ENCODE results near the gene ZNF367. TPM values are rescaled to one million over a fixed set of nuclear protein-coding genes. Genes with fewer than 3 reads are reported as not detected.
"Not testable (repeated sequence)": the region's sequence is repeated elsewhere in the genome, so short reads cannot be mapped to it uniquely, and the experiment has no call there.

ZNF367 gene
- polyA plus RNA-seq, 1 of the 3 experiments (the other 2 are of a cell fraction), result 1.5 TPM

DNA sequence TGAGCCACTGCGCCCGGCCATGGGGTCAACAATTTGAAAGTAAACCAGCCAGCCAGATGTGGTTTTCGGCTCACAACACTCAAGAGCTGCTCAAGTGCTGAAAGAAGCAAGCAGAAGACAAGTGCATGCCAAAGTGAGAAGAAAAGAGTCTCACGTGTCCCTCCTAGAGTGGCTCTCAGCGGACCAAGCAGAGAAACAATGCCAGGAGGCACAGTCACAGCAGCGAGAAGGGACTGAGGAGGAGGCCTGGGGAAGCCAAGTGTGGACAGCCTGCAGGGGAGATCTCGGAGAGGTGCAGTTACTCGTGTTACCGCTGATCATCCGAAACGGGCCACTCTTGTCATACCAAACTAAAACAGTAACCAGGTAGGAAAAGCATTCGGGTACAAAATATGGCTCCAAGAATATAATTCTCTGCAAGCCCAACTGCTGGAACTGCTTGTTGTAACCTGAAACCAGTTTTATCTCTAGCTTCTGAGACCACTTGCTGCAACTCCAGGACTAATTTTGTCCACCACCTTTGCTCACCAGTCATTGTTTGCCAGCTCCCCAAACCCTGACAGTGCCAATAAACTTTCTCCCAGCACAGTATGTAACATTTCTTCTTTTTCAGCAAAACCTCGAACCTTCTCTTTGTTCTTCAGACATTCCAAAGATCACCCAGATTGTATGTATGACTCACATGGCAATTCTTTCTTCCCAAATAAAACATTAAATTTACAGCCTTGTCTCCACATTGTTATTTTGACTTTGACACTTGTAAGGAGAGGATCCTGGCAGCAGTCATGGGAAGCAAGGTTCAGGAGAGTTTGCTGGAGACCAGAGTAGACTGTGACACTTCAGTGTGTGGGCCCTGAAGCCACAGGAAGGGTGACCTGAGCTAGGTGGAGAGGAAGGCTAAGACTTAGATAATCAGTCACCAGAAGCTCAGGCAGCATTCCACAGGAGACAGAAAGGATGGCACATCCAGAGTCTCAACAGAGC lies 41.0 kb downstream of the ZNF367 start (continued):
- TF ChIP-seq, protein P1, sequence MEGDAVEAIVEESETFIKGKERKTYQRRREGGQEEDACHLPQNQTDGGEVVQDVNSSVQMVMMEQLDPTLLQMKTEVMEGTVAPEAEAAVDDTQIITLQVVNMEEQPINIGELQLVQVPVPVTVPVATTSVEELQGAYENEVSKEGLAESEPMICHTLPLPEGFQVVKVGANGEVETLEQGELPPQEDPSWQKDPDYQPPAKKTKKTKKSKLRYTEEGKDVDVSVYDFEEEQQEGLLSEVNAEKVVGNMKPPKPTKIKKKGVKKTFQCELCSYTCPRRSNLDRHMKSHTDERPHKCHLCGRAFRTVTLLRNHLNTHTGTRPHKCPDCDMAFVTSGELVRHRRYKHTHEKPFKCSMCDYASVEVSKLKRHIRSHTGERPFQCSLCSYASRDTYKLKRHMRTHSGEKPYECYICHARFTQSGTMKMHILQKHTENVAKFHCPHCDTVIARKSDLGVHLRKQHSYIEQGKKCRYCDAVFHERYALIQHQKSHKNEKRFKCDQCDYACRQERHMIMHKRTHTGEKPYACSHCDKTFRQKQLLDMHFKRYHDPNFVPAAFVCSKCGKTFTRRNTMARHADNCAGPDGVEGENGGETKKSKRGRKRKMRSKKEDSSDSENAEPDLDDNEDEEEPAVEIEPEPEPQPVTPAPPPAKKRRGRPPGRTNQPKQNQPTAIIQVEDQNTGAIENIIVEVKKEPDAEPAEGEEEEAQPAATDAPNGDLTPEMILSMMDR (IDR thresholded peaks at IDR 0.05), result no peak
- TF ChIP-seq, protein P2, sequence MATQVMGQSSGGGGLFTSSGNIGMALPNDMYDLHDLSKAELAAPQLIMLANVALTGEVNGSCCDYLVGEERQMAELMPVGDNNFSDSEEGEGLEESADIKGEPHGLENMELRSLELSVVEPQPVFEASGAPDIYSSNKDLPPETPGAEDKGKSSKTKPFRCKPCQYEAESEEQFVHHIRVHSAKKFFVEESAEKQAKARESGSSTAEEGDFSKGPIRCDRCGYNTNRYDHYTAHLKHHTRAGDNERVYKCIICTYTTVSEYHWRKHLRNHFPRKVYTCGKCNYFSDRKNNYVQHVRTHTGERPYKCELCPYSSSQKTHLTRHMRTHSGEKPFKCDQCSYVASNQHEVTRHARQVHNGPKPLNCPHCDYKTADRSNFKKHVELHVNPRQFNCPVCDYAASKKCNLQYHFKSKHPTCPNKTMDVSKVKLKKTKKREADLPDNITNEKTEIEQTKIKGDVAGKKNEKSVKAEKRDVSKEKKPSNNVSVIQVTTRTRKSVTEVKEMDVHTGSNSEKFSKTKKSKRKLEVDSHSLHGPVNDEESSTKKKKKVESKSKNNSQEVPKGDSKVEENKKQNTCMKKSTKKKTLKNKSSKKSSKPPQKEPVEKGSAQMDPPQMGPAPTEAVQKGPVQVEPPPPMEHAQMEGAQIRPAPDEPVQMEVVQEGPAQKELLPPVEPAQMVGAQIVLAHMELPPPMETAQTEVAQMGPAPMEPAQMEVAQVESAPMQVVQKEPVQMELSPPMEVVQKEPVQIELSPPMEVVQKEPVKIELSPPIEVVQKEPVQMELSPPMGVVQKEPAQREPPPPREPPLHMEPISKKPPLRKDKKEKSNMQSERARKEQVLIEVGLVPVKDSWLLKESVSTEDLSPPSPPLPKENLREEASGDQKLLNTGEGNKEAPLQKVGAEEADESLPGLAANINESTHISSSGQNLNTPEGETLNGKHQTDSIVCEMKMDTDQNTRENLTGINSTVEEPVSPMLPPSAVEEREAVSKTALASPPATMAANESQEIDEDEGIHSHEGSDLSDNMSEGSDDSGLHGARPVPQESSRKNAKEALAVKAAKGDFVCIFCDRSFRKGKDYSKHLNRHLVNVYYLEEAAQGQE (IDR thresholded peaks at IDR 0.05; ENCODE audit: low read depth, low read length), result no peak
- no peak for TF ChIP-seq FOXM1 (IDR thresholded peaks at IDR 0.05; ENCODE audit: low read depth)
- TF ChIP-seq GABPA (IDR thresholded peaks at IDR 0.05; ENCODE audit: low read depth), result no peak
- no peak for TF ChIP-seq SIN3A (IDR thresholded peaks at IDR 0.05; ENCODE audit: borderline replicate concordance, low read depth, low read length)
- no peak for TF ChIP-seq ELF1 (IDR thresholded peaks at IDR 0.05)
- TF ChIP-seq NFIC (IDR thresholded peaks at IDR 0.05; ENCODE audit: borderline replicate concordance), result no peak; the same call in 1 of the 2 replicates
- TF ChIP-seq, protein P3, sequence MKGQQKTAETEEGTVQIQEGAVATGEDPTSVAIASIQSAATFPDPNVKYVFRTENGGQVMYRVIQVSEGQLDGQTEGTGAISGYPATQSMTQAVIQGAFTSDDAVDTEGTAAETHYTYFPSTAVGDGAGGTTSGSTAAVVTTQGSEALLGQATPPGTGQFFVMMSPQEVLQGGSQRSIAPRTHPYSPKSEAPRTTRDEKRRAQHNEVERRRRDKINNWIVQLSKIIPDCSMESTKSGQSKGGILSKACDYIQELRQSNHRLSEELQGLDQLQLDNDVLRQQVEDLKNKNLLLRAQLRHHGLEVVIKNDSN (IDR thresholded peaks at IDR 0.05; ENCODE audit: borderline replicate concordance, low read depth), result no peak
- peak; percentile 78 for TF ChIP-seq JUND (IDR thresholded peaks at IDR 0.05)
- TF ChIP-seq TCF12 (IDR thresholded peaks at IDR 0.05), result peak; percentile 60
- TF ChIP-seq, protein P4, sequence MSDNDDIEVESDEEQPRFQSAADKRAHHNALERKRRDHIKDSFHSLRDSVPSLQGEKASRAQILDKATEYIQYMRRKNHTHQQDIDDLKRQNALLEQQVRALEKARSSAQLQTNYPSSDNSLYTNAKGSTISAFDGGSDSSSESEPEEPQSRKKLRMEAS (IDR thresholded peaks at IDR 0.05; ENCODE audit: low read depth), result no peak

DNA sequence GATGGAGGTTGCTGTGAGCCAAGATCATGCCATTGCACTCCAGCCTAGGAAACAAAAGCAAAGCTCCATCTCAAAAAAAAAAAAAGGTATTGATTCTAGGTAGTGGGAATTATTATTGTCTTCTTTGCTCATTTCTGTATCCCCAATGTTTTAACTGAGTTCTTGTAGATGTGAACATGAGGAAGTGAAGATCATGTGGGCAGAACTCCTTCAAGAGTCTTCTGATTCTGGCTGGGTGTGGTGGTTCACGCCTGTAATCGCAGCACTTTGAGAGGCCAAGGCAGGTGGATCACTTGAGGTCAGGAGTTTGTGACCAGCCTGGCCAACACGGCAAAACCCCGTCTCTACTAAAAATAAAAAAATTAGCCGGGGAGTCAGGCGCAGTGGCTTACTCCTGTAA lies 42.7 kb downstream of the ZNF367 start:
- Histone ChIP-seq H3K4me1 (ENCODE audit: control insufficient read depth in 1 of 2, insufficient read depth in 2 of 2, low read depth in 1 of 2, low read length in 1 of 2) (peaks cover 0 to 16% of the 10 kb centered on the region in 2 experiments; a peak in 1 of 4 replicates), H3K79me2 (ENCODE audit: insufficient read depth) (peaks cover 78% of the 10 kb centered on the region), H3F3A (replicated peaks; ENCODE audit: insufficient read depth) (peaks cover 25% of the 10 kb centered on the region), H4K20me1 (ENCODE audit: insufficient read depth) (peaks cover 15% of the 10 kb centered on the region)
- WGBS (ENCODE audit: low lambda C conversion rate), result 98% methylated on average over 6 of the region's 6 CpGs
- H3K4me2 ChIP-seq; POLR2A ChIA-PET; H3K27ac ChIP-seq (ENCODE audit: low read depth in 2 of 2, low read length in 1 of 2); H3K4me3 ChIP-seq (ENCODE audit: low read depth in 2 of 2, low read length in 1 of 2); CTCF ChIA-PET; DNase-seq; H3K27me3 ChIP-seq (ENCODE audit: insufficient read depth); H3K36me3 ChIP-seq (replicated peaks in 1 of 2; ENCODE audit: control insufficient read depth in 1 of 2, insufficient read depth in 2 of 2, low read length in 1 of 2); H3K9me2 ChIP-seq; H3K9me3 ChIP-seq; H3K9ac ChIP-seq; H2AFZ ChIP-seq (ENCODE audit: low read depth): not testable (repeated sequence)
